ENCODE data around the gene NDFIP1. TPM values are rescaled to one million over a fixed set of nuclear protein-coding genes. Genes with fewer than 3 reads are reported as not detected.

The NDFIP1 gene
- total RNA-seq, 1 experiment from 2014 or later = 26.6 TPM

DNA sequence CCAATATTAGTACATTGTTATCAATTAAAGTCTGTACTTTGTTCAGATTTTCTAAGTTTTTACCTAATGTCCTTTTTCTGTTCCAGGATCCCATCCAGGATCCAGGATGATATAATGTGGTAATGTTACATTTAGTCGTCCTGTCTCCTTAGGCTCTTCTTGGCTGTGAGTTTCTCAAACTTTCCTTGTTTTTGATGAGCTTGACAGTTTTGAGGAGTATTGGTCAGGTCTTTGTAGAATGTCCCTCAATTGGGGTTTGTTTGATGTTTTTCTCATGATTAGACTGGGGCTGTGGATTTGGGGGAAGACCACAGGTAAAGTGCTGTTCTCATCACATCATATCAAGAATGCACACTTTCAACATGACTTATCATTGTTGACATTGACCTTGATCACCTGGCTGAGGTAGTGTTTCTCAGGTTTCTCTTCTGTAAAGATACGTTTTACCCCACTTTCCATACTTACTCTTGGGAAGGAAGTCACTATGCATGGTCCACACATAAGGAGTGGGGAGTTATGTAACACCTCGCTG is 9.6 kb downstream of the NDFIP1 start:
- no peak overlapping the region for H3K27ac Mint-ChIP-seq
- TF ChIP-seq, protein P1, sequence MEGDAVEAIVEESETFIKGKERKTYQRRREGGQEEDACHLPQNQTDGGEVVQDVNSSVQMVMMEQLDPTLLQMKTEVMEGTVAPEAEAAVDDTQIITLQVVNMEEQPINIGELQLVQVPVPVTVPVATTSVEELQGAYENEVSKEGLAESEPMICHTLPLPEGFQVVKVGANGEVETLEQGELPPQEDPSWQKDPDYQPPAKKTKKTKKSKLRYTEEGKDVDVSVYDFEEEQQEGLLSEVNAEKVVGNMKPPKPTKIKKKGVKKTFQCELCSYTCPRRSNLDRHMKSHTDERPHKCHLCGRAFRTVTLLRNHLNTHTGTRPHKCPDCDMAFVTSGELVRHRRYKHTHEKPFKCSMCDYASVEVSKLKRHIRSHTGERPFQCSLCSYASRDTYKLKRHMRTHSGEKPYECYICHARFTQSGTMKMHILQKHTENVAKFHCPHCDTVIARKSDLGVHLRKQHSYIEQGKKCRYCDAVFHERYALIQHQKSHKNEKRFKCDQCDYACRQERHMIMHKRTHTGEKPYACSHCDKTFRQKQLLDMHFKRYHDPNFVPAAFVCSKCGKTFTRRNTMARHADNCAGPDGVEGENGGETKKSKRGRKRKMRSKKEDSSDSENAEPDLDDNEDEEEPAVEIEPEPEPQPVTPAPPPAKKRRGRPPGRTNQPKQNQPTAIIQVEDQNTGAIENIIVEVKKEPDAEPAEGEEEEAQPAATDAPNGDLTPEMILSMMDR (conservative IDR thresholded peaks at IDR 0.05) = no peak

More for the DNA sequence above, 9.6 kb downstream of the NDFIP1 start:
- Histone ChIP-seq H2BK20ac (ENCODE audit: low read depth, low read length, poor library complexity, severe bottlenecking) (no peak overlapping the region), H2BK15ac (ENCODE audit: low read depth, low read length) (no peak overlapping the region), H2BK120ac (ENCODE audit: low read depth, low read length, poor library complexity, severe bottlenecking) (no peak overlapping the region), H2AK5ac (ENCODE audit: insufficient read length, low read length) (no peak overlapping the region), H3K79me1 (ENCODE audit: insufficient read depth, low read depth, low read length, poor library complexity, severe bottlenecking) (peaks cover 4% of the 10 kb centered on the region), H3K27me3 (ENCODE audit: insufficient read depth, low read length) (no peaks in the 10 kb centered on the region), H3T11ph (ENCODE audit: low read length) (no peak overlapping the region), H4K5ac (ENCODE audit: insufficient read length, low read depth, low read length) (no peak overlapping the region), H4K20me1 (ENCODE audit: control insufficient read depth, insufficient read depth, insufficient read length) (no peaks in the 10 kb centered on the region), H3K23me2 (ENCODE audit: insufficient read length, low read depth, low read length, poor library complexity, severe bottlenecking) (no peaks in the 10 kb centered on the region), H2BK12ac (ENCODE audit: insufficient read length, low read depth, low read length) (no peak overlapping the region), H2AFZ (ENCODE audit: low read length) (no peak overlapping the region), H3K9ac (ENCODE audit: extremely low read depth, insufficient read length, low read length) (no peak overlapping the region), H2BK5ac (ENCODE audit: insufficient read length, low read length) (no peak overlapping the region), H3K9me3 (ENCODE audit: control insufficient read depth, low read depth, low read length) (no peaks in the 10 kb centered on the region), H4K91ac (ENCODE audit: insufficient read length, low read depth, low read length) (no peak overlapping the region), H3K4me1 (ENCODE audit: insufficient read depth, low read length) (peaks cover 2% of the 10 kb centered on the region; the same call in 1 of the 2 replicates), H4K8ac (replicated peaks; ENCODE audit: insufficient read length, low read depth, low read length) (no peak overlapping the region), H3K14ac (ENCODE audit: insufficient read depth, low read length) (no peak overlapping the region), H3K56ac (ENCODE audit: insufficient read length, low read depth, low read length) (no peak overlapping the region), H3K4me2 (ENCODE audit: insufficient read depth, insufficient read length, low read length) (no peak overlapping the region), H3K79me2 (ENCODE audit: insufficient read depth, low read length) (peaks cover 2% of the 10 kb centered on the region; the same call in 1 of the 2 replicates), H3K23ac (ENCODE audit: insufficient read length, low read depth, low read length) (no peak overlapping the region), H3K27ac (ENCODE audit: insufficient read length, low read depth, low read length) (no peak overlapping the region), H3K4ac (ENCODE audit: low read depth, low read length) (no peak overlapping the region), H3K18ac (ENCODE audit: insufficient read length, low read depth, low read length) (no peak overlapping the region)
- no peak for DNase-seq
- H3K4me3 Mint-ChIP-seq = no peak overlapping the region
- H3K27me3 Mint-ChIP-seq (ENCODE audit: low read depth) = no peaks in the 10 kb centered on the region
- peaks cover 10 to 13% of the 10 kb centered on the region in 2 experiments for H3K4me1 Mint-ChIP-seq
- peaks cover 0 to 16% (median 3%) of the 10 kb centered on the region in 3 experiments; a peak in 3 of 7 replicates for H3K36me3 Mint-ChIP-seq (ENCODE audit: insufficient read depth in 1 of 3, low read depth in 3 of 3)
- no peaks in the 10 kb centered on the region for H3K9me3 Mint-ChIP-seq
- no CpG with 5 or more reads among the region's 3 CpGs for WGBS (ENCODE audit: extremely low coverage, insufficient read length, low lambda C conversion rate)

All from H9 (cell line).